Astrocyte (in vitro differentiated cells and primary cell): ENCODE data around the gene LILRA1.
"Not testable (repeated sequence)": the region's sequence is repeated elsewhere in the genome, so short reads cannot be mapped to it uniquely, and the experiment has no call there.

Experiments used
- EZH2 ChIP-seq: IDR thresholded peaks from 2 replicates; pipeline ENCODE4 v1.6.1; 2012; ENCODE audit warnings: mild to moderate bottlenecking, low read length, inconsistent platforms; ENCODE audit not compliant: insufficient read depth
- TF ChIP-seq, protein P1 (sequence below): IDR thresholded peaks from 2 replicates; pipeline ENCODE4 v1.5.1; 2011; ENCODE audit warnings: low read depth, mild to moderate bottlenecking, inconsistent platforms, low read length, moderate library complexity; ENCODE audit not compliant: insufficient read depth

DNA sequence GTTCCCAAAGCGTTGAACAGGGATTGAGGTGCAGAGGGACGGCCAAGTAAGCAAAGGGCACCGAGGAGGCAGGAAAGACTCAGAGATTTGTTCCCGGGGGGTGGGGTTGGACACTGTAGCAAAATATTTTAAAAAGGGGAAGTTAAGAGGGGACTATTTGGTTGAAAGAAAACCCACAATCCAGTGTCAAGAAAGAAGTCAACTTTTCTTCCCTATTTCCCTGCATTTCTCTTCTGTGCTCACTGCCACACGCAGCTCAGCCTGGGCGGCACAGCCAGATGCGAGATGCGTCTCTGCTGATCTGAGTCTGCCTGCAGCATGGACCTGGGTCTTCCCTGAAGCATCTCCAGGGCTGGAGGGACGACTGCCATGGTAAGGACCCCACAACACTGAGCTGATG, 36.8 kb downstream of the LILRA1 start, which contains the start of gene LILRB1:
- TF ChIP-seq EZH2 = not testable (repeated sequence)
- TF ChIP-seq, protein P1, sequence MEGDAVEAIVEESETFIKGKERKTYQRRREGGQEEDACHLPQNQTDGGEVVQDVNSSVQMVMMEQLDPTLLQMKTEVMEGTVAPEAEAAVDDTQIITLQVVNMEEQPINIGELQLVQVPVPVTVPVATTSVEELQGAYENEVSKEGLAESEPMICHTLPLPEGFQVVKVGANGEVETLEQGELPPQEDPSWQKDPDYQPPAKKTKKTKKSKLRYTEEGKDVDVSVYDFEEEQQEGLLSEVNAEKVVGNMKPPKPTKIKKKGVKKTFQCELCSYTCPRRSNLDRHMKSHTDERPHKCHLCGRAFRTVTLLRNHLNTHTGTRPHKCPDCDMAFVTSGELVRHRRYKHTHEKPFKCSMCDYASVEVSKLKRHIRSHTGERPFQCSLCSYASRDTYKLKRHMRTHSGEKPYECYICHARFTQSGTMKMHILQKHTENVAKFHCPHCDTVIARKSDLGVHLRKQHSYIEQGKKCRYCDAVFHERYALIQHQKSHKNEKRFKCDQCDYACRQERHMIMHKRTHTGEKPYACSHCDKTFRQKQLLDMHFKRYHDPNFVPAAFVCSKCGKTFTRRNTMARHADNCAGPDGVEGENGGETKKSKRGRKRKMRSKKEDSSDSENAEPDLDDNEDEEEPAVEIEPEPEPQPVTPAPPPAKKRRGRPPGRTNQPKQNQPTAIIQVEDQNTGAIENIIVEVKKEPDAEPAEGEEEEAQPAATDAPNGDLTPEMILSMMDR = not testable (repeated sequence)
